ENCODE measurements around the gene MINDY4. TPM values are rescaled to one million over a fixed set of nuclear protein-coding genes. Genes with fewer than 3 reads are reported as not detected.

The MINDY4 gene
- polyA plus RNA-seq, 4 donors: 9.9 to 14.8 (median 10.2) TPM

DNA sequence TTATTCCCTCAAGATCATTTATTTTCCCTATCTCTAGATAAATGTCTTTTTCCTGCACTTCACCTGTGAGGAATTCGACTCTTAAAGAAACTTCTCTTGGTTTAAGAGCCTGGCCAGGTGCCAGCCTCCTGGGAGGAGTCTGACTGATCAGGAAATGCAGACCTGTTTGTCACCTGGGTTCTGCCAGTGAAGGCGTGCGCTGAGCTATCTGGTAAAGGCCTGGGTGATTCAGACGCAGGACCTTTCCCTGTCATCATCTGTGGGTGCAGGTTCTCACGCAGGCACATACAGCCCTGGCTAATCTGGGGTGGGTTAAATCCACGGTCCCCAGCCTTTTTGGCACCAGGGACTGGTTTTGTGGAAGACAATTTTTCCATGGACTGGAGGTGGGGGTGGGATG is 75.2 kb downstream of the MINDY4 start:
- DNase-seq (ENCODE audit: low read depth in 4 of 4, low spot score in 2 of 4): no peak

- no peak for DNase-seq (ENCODE audit: low read depth in 4 of 4, low spot score in 2 of 4)
Measured at GRCh38 chr7:30848121-30848855, 77.1 kb downstream of the MINDY4 start.

DNA sequence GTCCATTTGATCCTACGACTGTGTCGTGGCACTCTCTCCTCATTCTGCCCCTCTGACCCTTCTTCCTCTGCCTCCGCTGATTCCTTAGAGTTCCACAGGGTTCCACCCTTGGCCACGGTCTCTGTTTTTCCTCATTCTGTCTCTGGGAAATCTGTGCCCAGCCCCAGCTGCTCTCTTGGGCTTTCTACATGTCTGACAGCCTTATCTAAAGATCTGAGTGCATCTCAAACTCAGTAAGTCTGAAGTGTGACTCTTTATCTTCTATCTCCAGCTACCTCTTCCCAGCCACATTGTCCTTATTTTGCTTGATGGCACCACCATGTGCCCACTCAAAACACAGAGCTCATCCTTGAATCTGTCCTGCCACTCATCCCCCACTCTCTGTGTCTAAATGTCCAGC is 78.3 kb downstream of the MINDY4 start:
- DNase-seq (ENCODE audit: low read depth in 4 of 4, low spot score in 2 of 4): no peak

- no peak for DNase-seq (ENCODE audit: low read depth in 4 of 4, low spot score in 2 of 4)
Measured at GRCh38 chr7:30850426-30850825, 79.2 kb downstream of the MINDY4 start.

- DNase-seq (ENCODE audit: low read depth in 4 of 4, low spot score in 2 of 4): no peak
Measured at GRCh38 chr7:30851651-30852307, 80.6 kb downstream of the MINDY4 start.

GRCh38 chr7:30852308-30852684 is 81.1 kb downstream of the MINDY4 start:
- DNase-seq (ENCODE audit: low read depth in 4 of 4, low spot score in 2 of 4): no peak

GRCh38 chr7:30852744-30853288 is 81.6 kb downstream of the MINDY4 start:
- DNase-seq (ENCODE audit: low read depth in 4 of 4, low spot score in 2 of 4): no peak

- no peak for DNase-seq (ENCODE audit: low read depth in 4 of 4, low spot score in 2 of 4)
Measured at GRCh38 chr7:30853576-30853975, 82.4 kb downstream of the MINDY4 start.

DNA sequence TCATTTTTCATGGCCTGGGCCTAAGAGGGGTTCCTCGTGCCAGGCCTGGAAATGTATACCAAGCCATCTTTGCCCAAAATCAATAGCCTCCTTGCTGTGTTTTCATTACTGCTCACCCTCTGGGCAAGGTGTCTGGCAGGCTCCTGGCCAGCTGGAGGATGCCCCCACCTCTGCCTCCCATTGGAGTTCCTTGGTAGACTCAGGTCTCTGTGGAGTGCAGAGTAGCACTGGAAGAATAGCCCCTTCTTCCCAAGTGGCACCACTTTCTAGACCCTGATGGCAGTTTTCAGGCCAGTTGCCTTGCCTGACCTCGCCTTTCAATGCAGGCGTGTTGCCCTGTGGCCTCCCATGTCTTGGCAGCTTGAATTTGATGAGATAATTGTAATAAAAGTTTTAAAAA is 84.7 kb downstream of the MINDY4 start:
- no peak for DNase-seq (ENCODE audit: low read depth in 4 of 4, low spot score in 2 of 4)

- no peak for DNase-seq (ENCODE audit: low read depth in 4 of 4, low spot score in 2 of 4)
Measured at GRCh38 chr7:30858576-30858975, 87.4 kb downstream of the MINDY4 start.

DNA sequence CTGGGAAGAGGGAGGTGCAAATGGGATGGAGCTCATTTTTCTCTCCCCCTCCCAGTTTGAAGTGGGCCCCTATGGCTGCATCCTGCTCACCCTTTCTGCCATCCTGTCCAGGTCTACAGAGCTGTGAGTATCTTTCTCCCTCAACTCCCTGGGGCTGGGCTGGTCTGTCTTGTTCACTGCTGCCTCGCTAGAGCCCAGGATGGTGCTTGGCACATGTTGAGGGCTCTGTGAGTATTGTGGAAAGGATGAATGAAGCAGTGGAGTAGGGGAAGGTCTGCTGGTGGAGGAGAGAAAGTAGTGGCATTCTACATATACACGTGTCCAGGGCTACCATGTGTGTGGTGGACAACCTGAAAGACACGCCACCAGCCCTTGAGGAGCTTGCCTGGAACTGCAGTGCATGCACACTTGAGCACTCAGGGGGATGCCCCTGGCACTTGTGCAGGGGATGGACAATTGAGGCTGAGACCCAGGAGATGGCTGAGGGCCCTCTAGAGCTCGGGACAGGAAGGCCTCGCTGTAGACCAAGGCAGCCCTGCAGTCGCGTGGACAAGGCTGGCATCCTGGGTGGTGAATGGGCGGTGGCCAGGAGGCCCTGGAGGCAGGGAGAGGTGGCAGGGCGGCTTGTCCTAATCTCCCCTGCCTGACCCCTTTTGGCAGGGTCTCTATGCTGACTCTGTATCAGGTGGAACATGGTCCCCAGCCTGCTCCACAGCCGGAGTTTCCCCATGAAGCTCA is 88.2 kb downstream of the MINDY4 start:
- no peak for DNase-seq (ENCODE audit: low read depth in 4 of 4, low spot score in 2 of 4)

- DNase-seq (ENCODE audit: low read depth in 4 of 4, low spot score in 2 of 4): no peak
Measured at GRCh38 chr7:30859940-30860496, 88.8 kb downstream of the MINDY4 start.

DNA sequence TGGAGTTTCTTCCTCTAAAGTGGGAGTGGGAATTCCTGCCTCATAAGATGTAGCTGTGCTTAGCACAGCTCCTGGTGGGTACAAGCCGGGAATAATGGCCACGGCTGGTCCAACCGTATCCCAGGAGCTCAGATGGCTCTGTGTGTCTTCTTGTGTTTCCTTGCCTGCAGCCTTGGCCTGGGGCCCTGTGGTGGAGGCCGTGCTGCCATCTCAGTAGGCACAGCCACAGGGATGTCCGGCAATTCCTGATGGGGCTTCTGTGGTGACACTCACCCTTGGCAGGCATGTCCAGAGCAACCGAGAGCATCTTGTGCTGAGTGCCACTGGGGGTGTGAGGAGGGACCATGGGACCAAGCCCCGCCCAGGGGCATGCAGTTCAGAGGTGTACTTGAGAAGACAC is 90.4 kb downstream of the MINDY4 start:
- no peak for DNase-seq (ENCODE audit: low read depth in 4 of 4, low spot score in 2 of 4)

GRCh38 chr7:30862995-30863705 is 91.9 kb downstream of the MINDY4 start:
- no peak for DNase-seq (ENCODE audit: low read depth in 4 of 4, low spot score in 2 of 4)

DNA sequence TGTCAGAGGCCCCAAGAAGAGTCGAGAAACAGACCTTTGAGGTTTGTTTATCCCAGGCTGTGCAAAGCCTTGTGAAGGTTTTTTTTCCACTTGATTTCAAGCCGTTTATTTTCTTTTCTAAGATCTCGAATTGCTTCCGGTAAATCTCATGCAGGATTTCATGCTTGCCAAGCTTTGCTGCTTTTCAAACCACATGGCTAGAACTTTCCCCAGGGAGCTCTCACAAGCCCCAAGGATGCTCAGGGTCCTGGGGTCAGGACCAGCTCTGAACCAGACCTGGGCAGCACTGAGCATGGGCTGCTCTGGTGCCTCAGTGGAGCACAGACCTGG is 92.5 kb downstream of the MINDY4 start:
- no peak for DNase-seq (ENCODE audit: low read depth in 4 of 4, low spot score in 2 of 4)

DNA sequence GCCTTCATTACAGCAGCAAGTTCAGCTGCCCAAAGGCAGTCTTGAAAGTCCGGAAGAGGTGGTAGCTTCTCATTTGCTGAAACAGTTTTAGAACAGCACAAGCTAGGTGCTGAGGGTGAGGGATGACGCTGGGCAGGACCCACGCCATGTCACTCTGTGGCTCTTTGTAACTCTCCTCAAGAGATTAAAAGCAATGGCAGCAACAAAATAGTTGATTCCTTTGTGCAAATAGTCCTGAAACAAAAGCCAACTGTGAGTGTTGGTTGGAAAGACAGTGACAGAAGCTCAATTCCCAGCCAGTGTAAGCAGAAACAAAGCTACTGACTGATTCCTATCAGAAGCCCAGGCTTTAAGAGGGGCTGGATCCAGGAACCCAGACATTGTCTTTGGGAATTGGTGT is 92.9 kb downstream of the MINDY4 start:
- no peak for DNase-seq (ENCODE audit: low read depth in 4 of 4, low spot score in 2 of 4)

GRCh38 chr7:30865076-30865475 is 93.9 kb downstream of the MINDY4 start:
- DNase-seq (ENCODE audit: low read depth in 4 of 4, low spot score in 2 of 4): no peak

DNA sequence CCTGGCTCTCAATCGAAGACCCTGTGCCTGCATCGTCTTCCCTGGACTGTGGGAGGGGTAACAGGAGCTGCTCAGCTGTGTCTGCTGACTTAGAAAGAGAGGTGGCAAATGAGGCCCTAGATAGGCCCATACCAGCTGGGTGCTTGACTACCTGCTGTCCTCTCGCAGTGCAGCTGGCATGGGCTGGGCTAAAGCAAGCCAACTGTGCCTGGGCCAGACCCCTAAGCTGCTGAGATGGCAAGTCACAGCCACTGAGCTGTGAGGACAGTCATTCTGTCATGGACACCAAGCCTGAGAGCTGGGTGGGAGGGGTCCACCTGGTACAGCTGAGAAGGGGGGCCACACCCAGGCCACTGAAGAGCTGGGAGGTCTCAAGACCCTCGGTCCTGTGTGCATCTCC is 94.6 kb downstream of the MINDY4 start:
- no peak for DNase-seq (ENCODE audit: low read depth in 4 of 4, low spot score in 2 of 4)

DNA sequence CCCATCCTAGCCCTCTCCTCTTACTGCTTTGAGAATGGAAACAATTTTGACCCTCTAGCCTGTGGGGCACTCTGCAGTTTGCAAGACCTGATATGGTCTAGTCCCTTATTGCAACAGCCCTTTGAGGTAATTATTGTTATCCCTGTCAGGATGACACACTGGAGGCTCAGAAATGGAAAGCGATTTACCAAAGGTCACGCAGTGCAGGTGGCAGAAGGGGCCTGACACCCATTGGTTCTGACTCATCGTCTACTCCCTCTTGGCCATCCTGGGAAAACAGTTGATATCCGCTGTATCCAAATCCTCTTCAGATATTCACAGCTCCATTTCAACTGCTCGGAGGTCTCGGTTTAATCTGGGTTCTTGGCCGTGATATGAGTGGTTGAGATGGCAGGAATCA is 95.7 kb downstream of the MINDY4 start:
- DNase-seq (ENCODE audit: low read depth in 4 of 4, low spot score in 2 of 4): no peak

DNA sequence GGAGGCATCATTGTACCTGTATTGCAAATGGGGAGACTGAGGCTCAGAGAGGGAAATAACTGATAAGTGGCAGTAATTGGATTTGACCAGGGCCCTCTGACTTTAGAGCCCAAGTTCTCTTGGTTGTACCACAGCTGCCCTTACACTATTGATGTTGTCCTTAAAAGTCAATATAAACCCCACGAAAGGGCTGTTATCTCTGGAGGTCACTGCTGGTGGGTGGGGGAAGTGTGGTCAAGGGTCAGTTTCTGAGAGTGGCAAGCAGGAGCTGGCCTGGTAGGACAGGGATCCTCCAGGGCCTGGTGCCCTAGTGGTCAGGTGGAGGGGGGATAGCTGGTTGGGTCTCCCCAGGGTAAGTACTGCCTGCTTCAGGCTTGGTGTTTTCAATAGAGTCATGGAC is 96.3 kb downstream of the MINDY4 start:
- no peak for DNase-seq (ENCODE audit: low read depth in 4 of 4, low spot score in 2 of 4)

Measured in left renal cortex interstitium (tissue), 4 donors.